IPS-18a (cell line): ENCODE data around the gene PPFIA2.

ENCODE experiments used
- H3K27ac ChIP-seq: one replicate; pipeline ENCODE4 v1.5.1; 2013; ENCODE audit warnings: low read length
- H3K27me3 ChIP-seq: one replicate; pipeline ENCODE4 v1.6.1; 2013; ENCODE audit warnings: mild to moderate bottlenecking, low read length; ENCODE audit not compliant: control insufficient read depth, insufficient read depth
- H3K36me3 ChIP-seq: one replicate; pipeline ENCODE4 v1.6.1; 2013; ENCODE audit warnings: low read depth, low read length; ENCODE audit not compliant: control insufficient read depth
- H3K4me1 ChIP-seq: one replicate; pipeline ENCODE4 v1.6.1; 2013; ENCODE audit warnings: low read depth, low read length; ENCODE audit not compliant: control insufficient read depth
- H3K4me3 ChIP-seq: one replicate; pipeline ENCODE4 v1.5.1; 2013; ENCODE audit warnings: low read length
- H3K9ac ChIP-seq: one replicate; pipeline ENCODE4 v1.6.1; 2013; ENCODE audit warnings: mild to moderate bottlenecking, low read length, moderate library complexity
- H3K9me3 ChIP-seq: one replicate; pipeline ENCODE4 v1.6.1; 2013; ENCODE audit warnings: low read depth, low read length; ENCODE audit not compliant: control insufficient read depth

PPFIA2 gene

GRCh38 chr12:81333812-81334211, 425.3 kb downstream of the PPFIA2 start:
- Histone ChIP-seq H3K9me3 (no peaks in the 10 kb centered on the region), H3K27me3 (no peaks in the 10 kb centered on the region), H3K36me3 (no peaks in the 10 kb centered on the region), H3K4me1 (no peaks in the 10 kb centered on the region), H3K9ac (no peak overlapping the region), H3K27ac (no peak overlapping the region), H3K4me3 (no peak overlapping the region)

DNA sequence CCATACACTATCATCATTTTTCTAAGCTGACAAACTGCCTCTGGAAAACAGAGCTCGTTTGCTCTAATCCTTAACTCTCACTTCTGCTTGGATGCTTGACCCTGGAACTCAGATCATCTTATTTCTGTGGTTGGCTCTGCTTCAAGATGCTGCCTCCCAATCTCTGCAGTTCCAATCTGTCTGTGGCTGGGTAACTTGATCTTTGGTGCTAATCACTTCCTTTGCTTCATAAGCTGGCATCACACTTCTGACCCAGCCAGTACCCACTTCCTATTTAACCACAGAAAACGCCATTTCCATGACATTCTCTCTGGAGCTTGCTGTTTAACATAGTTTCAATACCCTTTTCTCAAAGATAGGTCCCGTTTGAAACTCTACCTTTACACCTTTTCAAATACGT, 427.1 kb downstream of the PPFIA2 start:
- Histone ChIP-seq H3K27ac (no peak overlapping the region), H3K27me3 (no peaks in the 10 kb centered on the region), H3K9me3 (no peaks in the 10 kb centered on the region), H3K36me3 (no peaks in the 10 kb centered on the region), H3K4me3 (no peak overlapping the region), H3K4me1 (no peaks in the 10 kb centered on the region), H3K9ac (no peak overlapping the region)

- no peaks in the 10 kb centered on the region for H3K9me3 ChIP-seq
- H3K36me3 ChIP-seq = no peaks in the 10 kb centered on the region
- H3K27ac ChIP-seq = no peak overlapping the region
- H3K27me3 ChIP-seq = no peaks in the 10 kb centered on the region
- no peak overlapping the region for H3K4me3 ChIP-seq
- H3K4me1 ChIP-seq = no peaks in the 10 kb centered on the region
- H3K9ac ChIP-seq = no peak overlapping the region
Measured at GRCh38 chr12:81330480-81330879, 428.7 kb downstream of the PPFIA2 start.

GRCh38 chr12:81329085-81329484, 430.1 kb downstream of the PPFIA2 start:
- H3K27ac ChIP-seq = no peak overlapping the region
- no peaks in the 10 kb centered on the region for H3K9me3 ChIP-seq
- H3K27me3 ChIP-seq = no peaks in the 10 kb centered on the region
- no peaks in the 10 kb centered on the region for H3K4me1 ChIP-seq
- no peak overlapping the region for H3K9ac ChIP-seq
- H3K36me3 ChIP-seq = no peaks in the 10 kb centered on the region
- no peak overlapping the region for H3K4me3 ChIP-seq

GRCh38 chr12:81327425-81327824, 431.7 kb downstream of the PPFIA2 start:
- H3K9ac ChIP-seq = no peak overlapping the region
- no peak overlapping the region for H3K27ac ChIP-seq
- no peak overlapping the region for H3K4me3 ChIP-seq
- no peaks in the 10 kb centered on the region for H3K27me3 ChIP-seq
- H3K9me3 ChIP-seq = no peaks in the 10 kb centered on the region
- no peaks in the 10 kb centered on the region for H3K36me3 ChIP-seq
- no peaks in the 10 kb centered on the region for H3K4me1 ChIP-seq

DNA sequence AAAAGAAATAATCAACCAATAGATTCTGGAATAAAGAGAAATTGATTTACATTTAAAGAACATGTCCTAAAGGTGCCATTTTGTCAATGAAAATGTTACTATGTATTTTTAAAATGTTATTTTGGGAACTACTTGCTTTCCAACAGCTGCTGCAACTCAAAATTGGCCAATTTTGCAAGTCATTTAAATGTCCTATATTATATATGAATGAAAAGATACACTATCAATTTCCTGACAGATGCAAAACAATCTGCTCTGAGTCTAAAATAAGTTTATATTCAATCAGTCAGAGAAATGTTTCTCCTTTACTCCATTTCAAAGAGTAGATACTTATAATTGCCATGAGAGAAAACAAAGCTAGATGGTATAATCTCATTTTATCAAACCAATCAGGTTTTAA, 434.1 kb downstream of the PPFIA2 start:
- no peaks in the 10 kb centered on the region for H3K9me3 ChIP-seq
- H3K27me3 ChIP-seq = no peaks in the 10 kb centered on the region
- H3K27ac ChIP-seq = no peak overlapping the region
- no peak overlapping the region for H3K4me3 ChIP-seq
- H3K9ac ChIP-seq = no peak overlapping the region
- H3K4me1 ChIP-seq = no peaks in the 10 kb centered on the region
- H3K36me3 ChIP-seq = no peaks in the 10 kb centered on the region

- Histone ChIP-seq H3K4me1 (no peaks in the 10 kb centered on the region), H3K4me3 (no peak overlapping the region), H3K9me3 (no peaks in the 10 kb centered on the region), H3K27ac (no peak overlapping the region), H3K9ac (no peak overlapping the region), H3K27me3 (no peaks in the 10 kb centered on the region), H3K36me3 (no peaks in the 10 kb centered on the region)
Measured at GRCh38 chr12:81314903-81315531, 444.1 kb downstream of the PPFIA2 start.

- no peak overlapping the region for H3K4me3 ChIP-seq
Measured at GRCh38 chr12:81303935-81304334, 455.2 kb downstream of the PPFIA2 start.

DNA sequence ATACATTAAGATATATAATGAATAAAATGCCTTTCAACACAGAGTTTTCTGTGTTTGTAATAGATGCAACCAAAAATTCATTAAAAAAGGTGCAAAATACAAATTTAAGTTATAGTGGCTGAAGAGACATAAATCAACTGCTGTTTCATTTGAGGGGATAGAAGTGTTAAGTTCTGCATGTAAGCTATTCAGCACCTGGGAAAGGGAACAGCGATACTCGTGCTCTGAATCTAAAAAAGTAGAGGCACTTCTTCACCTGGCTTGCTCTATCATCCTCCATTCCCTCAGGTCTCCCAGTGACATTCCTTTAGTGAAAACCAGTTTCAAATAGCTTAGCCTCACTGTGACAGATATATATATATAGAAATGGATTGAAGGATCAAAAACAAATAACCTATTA, 458.7 kb downstream of the PPFIA2 start:
- Histone ChIP-seq H3K27ac (no peak overlapping the region), H3K9ac (no peak overlapping the region), H3K4me3 (no peak overlapping the region)

More at GRCh38 chr12:81303935-81304334, 455.2 kb downstream of the PPFIA2 start:
- Histone ChIP-seq H3K4me1 (no peaks in the 10 kb centered on the region), H3K27me3 (no peaks in the 10 kb centered on the region), H3K36me3 (no peaks in the 10 kb centered on the region), H3K9me3 (no peaks in the 10 kb centered on the region), H3K9ac (no peak overlapping the region), H3K27ac (no peak overlapping the region)

DNA sequence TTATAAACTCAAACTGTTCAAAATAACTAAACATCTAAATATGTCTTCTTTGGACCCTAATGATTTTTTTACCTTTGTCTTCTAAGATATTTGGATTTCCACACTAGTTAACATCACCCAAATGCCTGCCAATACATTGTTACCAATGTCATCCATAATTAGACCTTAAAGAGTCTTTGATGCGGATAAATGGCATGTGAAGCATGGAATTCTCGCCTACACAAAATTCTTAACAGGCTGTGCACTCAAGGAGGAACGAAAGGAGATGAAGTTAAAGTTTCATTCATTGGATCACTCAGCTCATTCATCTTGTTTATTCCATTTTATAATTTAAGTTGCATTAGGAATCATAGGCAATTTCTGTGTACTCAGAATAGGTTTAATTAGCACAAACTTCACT, 461.5 kb downstream of the PPFIA2 start:
- no peak overlapping the region for H3K27ac ChIP-seq

More for the DNA sequence above, 458.7 kb downstream of the PPFIA2 start:
- H3K9me3 ChIP-seq = no peaks in the 10 kb centered on the region
- no peaks in the 10 kb centered on the region for H3K36me3 ChIP-seq
- no peaks in the 10 kb centered on the region for H3K27me3 ChIP-seq
- no peaks in the 10 kb centered on the region for H3K4me1 ChIP-seq

GRCh38 chr12:81296556-81297305, 462.4 kb downstream of the PPFIA2 start:
- Histone ChIP-seq H3K4me1 (no peaks in the 10 kb centered on the region), H3K4me3 (no peak overlapping the region), H3K36me3 (no peaks in the 10 kb centered on the region), H3K27ac (no peak overlapping the region), H3K9me3 (no peaks in the 10 kb centered on the region), H3K9ac (no peak overlapping the region), H3K27me3 (no peaks in the 10 kb centered on the region)

More for the DNA sequence above, 461.5 kb downstream of the PPFIA2 start:
- no peak overlapping the region for H3K9ac ChIP-seq
- H3K27me3 ChIP-seq = no peaks in the 10 kb centered on the region
- no peaks in the 10 kb centered on the region for H3K9me3 ChIP-seq
- H3K4me1 ChIP-seq = no peaks in the 10 kb centered on the region
- H3K36me3 ChIP-seq = no peaks in the 10 kb centered on the region
- H3K4me3 ChIP-seq = no peak overlapping the region

DNA sequence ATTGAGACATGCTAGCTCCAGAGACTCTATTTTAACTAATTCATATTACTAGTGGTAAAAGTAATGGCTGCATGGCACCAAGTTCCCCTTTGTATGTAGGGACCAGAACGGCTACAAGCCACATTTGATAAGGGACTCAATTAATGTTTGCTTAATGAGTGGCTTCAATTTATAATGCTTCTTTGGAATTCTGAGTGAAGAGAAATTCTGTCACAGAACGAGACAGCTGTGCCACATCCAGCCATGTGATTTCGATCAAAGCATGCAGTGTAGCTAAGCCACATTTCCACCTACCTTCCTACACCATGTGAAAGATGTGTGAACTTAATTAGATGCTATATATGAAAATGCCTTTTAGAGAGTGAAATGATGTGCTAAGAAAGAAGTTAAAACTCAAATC, 463.9 kb downstream of the PPFIA2 start:
- no peak overlapping the region for H3K4me3 ChIP-seq
- no peaks in the 10 kb centered on the region for H3K4me1 ChIP-seq
- no peaks in the 10 kb centered on the region for H3K36me3 ChIP-seq
- no peaks in the 10 kb centered on the region for H3K27me3 ChIP-seq
- H3K27ac ChIP-seq = no peak overlapping the region
- no peaks in the 10 kb centered on the region for H3K9me3 ChIP-seq
- H3K9ac ChIP-seq = no peak overlapping the region
